NB4 (cell line): ENCODE data around the gene PJVK.

ENCODE experiments used
- TF ChIP-seq, protein P1 (sequence below): IDR thresholded peaks from one replicate; pipeline ENCODE4 v1.5.1; 2012; ENCODE audit warnings: low read depth, low read length
- TF ChIP-seq, protein P2 (sequence below): IDR thresholded peaks from 2 replicates; pipeline ENCODE4 v1.6.1; 2011; ENCODE audit warnings: low read depth, low read length

DNA sequence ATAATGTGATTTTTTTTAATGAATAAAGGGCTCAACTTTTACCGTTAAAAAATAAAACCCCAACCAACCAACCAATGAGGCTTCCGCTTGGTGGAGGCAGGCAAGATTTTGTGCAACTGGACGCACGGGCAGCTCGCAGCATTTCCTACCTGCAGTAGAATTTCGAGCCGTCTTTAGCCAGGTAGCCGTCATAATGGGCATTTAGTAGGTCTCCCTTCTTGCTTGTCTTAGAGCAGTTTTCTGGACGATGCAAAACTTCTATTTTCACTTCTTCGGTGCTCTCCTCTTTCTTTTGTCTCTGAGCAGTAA, 26.9 kb downstream of the PJVK start:
- TF ChIP-seq, protein P1, sequence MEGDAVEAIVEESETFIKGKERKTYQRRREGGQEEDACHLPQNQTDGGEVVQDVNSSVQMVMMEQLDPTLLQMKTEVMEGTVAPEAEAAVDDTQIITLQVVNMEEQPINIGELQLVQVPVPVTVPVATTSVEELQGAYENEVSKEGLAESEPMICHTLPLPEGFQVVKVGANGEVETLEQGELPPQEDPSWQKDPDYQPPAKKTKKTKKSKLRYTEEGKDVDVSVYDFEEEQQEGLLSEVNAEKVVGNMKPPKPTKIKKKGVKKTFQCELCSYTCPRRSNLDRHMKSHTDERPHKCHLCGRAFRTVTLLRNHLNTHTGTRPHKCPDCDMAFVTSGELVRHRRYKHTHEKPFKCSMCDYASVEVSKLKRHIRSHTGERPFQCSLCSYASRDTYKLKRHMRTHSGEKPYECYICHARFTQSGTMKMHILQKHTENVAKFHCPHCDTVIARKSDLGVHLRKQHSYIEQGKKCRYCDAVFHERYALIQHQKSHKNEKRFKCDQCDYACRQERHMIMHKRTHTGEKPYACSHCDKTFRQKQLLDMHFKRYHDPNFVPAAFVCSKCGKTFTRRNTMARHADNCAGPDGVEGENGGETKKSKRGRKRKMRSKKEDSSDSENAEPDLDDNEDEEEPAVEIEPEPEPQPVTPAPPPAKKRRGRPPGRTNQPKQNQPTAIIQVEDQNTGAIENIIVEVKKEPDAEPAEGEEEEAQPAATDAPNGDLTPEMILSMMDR: no peak
- TF ChIP-seq, protein P2, sequence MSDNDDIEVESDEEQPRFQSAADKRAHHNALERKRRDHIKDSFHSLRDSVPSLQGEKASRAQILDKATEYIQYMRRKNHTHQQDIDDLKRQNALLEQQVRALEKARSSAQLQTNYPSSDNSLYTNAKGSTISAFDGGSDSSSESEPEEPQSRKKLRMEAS: no peak
